Fibroblast of pulmonary artery (primary cell): ENCODE results near the gene ELMO1.

Source experiments
- DNase-seq: peaks from one replicate; pipeline ENCODE4 v3.0.0-alpha.2; 2010; ENCODE audit warnings: low read depth
- H3K4me3 ChIP-seq: replicated peaks from 2 replicates; pipeline ENCODE4 v1.5.1; 2011; ENCODE audit warnings: low read depth, mild to moderate bottlenecking, control low read depth, low read length, moderate library complexity
- CTCF ChIP-seq: IDR thresholded peaks from 2 replicates; pipeline ENCODE4 v1.5.1; 2011; ENCODE audit warnings: mild to moderate bottlenecking, control low read depth, low read length, inconsistent platforms; ENCODE audit errors: missing control alignments

The ELMO1 gene

GRCh38 chr7:37405128-37405527 lies 43.5 kb downstream of the ELMO1 start:
- DNase-seq = no peak
- H3K4me3 ChIP-seq = no peak overlapping the region
- no peak for TF ChIP-seq CTCF

DNA sequence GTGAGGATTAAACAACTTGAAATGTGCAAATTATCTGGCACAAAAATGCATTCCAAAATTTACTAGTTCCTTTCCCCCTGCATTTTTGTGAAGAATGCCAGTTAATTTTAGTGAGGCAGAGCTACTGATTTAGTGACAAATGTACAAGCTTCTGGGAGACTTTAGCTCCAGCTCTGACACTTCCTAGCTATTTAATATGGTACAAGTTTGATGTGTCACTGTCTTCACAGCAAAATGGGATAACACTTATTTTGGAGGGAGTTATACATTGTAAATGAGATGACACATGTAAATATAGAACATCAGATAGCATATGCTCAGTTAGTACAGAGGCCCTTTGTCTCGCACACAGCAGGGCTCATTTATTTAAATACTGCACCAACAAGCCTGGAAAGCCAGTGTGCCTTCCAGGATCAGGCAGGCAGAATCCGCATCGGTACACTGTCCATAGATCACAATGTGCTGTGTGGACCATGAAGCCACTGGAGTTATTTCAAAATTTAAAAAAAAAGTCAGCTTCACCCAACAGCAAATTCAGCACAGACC lies 48.7 kb downstream of the ELMO1 start:
- DNase-seq = no peak
- H3K4me3 ChIP-seq = no peak overlapping the region
- no peak for TF ChIP-seq CTCF

DNA sequence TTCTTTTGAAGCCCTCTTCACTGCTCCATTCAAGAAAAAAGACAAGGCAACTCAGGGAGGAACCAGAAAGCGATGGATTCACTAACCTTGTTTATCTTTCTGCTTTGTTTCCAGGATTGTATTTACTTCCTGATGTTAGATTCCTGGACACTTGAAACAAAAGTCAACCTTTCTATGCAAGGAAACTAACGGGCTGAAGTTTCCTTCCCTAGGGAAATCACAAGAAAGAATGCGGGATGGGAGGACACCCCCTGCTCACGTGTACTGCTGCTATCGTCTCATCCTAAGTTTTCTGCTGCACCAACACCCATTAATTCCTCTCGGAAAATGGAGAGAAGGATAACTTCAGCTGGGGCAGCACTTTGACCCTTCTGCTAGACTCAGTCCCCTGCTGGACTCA lies 50.3 kb downstream of the ELMO1 start:
- no peak for TF ChIP-seq CTCF
- H3K4me3 ChIP-seq = no peak overlapping the region
- DNase-seq = no peak

DNA sequence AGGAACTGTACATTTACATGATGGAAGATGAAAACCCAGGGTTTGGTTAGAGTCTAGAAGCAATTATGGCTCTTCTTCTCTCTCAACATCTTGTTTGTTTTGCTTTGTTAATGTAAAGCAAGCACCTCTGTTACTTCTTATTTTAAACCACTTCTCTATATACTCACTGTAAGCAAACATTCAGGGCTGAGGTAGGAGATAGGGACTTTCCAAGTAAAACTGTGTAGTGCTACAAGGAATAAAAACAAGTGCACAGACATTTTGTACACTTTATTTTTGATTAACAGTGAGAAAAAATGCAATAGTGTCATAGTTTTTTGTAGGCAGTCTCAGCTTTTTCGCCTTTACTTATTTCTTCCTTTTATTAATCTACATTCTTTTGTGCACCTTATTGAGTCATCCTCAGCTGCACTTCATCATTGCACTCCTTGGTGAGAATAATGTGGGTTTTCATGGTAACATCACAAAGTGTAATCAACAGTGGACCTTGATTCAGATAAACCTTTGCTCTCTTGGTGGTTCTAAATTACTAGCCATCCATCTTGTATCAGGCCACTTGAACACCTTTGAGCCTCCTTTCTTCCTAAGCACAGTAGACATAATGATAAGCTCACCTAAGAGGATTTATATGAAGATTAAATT lies 52.9 kb downstream of the ELMO1 start:
- TF ChIP-seq CTCF = no peak
- no peak overlapping the region for H3K4me3 ChIP-seq
- DNase-seq = no peak

DNA sequence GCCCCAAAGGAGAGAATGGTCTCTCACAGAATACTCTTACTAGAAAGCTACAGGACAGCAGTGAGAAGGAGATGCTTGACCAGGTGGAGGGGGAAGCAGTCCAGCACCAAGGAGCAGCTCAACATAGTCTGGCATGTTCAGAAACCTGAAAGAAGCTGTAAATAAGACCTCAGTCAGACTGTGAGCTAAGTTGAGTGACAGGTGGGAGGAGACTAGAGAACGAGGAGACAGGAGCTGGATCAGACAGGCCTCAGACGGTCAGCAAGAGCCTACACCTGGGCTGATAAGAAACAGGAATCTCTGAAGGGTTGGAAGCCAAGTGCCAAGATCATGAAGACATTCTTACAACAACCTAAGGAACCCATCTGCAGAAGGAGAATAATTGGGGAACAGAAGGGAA lies 54.5 kb downstream of the ELMO1 start:
- H3K4me3 ChIP-seq = no peak overlapping the region
- TF ChIP-seq CTCF = no peak
- no peak for DNase-seq

DNA sequence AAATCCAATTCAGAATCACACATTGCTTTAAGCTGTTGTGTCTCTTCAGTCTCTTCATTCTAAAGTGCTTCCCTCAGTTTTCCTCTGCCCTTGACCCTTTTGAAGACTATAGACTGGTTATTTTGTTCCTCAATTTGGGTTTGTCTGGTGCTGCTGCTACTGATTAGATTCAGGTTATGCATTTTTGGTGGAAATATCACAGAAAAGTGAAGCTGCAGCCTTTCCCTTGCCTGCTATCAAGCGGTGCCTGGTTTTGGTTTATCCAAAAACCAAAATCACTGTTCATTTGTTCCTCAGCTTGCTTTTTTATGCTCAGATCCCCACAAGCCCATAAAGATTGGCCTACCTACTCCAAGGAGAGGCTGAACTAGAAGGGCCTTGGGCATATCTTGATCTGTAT lies 55.2 kb downstream of the ELMO1 start:
- no peak for TF ChIP-seq CTCF
- H3K4me3 ChIP-seq = no peak overlapping the region
- no peak for DNase-seq

DNA sequence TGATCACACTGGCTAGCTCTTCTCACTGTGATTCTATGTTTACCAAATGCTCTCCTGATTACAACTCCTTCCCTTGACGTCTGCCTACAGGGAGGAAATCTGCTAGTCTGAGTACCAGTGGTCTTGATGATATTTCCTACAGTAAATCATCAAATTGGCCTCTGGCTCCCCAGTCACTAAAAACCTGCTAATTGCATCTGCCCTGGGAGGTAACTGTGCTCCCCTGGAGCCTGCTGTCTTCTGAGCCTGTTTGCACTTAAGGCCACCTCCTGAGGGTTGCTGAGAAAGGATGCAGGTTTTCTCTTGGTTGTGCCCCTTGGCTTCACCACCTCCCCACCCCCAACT lies 56.0 kb downstream of the ELMO1 start:
- no peak overlapping the region for H3K4me3 ChIP-seq
- TF ChIP-seq CTCF = no peak
- no peak for DNase-seq
